ENCODE results near the gene FECH.

The FECH gene, protein sequence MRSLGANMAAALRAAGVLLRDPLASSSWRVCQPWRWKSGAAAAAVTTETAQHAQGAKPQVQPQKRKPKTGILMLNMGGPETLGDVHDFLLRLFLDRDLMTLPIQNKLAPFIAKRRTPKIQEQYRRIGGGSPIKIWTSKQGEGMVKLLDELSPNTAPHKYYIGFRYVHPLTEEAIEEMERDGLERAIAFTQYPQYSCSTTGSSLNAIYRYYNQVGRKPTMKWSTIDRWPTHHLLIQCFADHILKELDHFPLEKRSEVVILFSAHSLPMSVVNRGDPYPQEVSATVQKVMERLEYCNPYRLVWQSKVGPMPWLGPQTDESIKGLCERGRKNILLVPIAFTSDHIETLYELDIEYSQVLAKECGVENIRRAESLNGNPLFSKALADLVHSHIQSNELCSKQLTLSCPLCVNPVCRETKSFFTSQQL

DNA sequence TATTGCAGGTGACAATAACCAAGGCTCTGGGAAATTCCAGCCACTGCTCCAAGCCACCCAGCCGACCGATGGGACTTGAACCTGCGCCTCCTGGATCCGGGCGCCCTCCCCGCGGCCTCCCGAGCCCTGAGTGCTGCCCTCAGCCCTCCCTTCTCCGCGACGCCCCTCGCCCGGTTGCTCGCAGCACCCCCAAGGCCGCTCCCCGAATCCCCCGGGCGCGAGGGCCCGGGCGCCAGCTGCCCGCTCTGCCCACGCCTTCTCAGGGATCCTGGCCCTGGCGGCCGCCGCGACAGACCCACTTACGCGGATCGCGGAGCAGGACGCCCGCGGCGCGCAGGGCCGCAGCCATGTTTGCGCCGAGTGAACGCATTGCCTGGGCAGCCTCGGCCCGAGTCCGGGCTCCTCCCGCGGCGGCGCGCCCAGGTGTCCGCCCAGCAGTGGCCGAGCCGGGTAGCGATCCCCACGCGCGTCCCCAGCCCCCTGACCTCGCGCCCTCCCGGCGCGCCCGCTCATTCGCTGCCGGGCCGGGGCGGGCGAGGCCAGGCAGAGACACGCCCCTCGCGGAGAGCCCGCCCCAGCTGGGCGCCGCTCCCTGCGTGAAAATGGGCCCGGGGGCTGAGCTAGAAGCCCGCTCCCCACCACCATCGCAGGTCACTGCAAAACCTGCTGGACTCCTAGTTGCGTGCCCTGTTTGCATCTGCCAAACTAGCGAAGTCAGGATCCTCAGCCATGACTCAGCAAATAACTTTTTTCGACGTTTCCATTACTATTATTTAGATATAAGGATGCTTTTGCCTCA, at the start of gene FECH:
Gene FECH (minus strand): TSS at position 452 of the 799 bp plus-strand sequence. CDS start 82 bp downstream, at position 370.
- Mint-ChIP-seq H3K4me3 (peak within 1 kb of the TSS; percentile 88), H3K27ac (peak within 1 kb of the TSS; percentile 83), H3K4me1 (ENCODE audit: low read depth) (peaks cover 31% of the 10 kb centered on the region), H3K27me3 (no peaks in the 10 kb centered on the region), H3K36me3 (ENCODE audit: low read depth) (peaks cover 6% of the 10 kb centered on the region), H3K9me3 (no peaks in the 10 kb centered on the region)

DNA sequence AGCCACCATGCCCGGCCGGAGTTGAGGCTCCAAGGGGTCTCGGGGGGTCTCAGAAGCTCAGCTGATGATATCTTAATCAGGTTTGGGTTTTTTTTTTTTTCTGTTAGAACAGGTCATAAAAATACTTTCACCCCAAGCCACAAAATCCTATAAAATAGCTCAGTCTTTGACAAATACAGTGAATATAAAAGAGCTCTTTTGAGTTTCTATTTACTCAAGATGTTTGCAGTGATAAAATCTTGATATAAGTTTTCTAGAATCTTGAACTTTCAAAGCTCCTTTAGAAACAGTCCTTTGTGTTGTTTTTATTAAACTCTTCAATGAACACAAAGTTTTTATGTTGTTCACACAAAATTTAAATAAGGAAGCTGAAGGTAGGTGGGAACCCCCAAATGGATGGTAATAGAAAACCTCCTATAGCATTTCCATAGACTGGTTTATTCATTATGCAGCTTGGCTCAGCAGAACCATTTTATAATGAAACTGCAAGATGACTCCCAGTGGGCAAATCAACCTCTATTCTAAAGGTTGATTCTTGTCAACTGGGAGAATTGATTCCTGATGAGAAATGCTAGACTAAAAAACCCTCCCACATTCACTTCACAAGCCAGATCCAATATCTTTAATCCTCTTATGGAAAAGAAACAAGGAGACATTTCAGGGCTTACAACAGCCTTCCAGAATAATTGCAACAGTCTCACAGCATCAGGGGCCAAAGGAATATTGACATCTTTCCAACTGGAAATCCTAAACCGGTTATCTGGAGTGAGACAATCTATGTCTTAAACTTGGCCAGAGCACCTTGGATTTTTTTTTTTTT, 48.7 kb upstream of the FECH start:
- H3K4me3 Mint-ChIP-seq = no peak overlapping the region
- no peaks in the 10 kb centered on the region for H3K9me3 Mint-ChIP-seq
- H3K4me1 Mint-ChIP-seq (ENCODE audit: low read depth) = peaks cover 28% of the 10 kb centered on the region
- H3K36me3 Mint-ChIP-seq (ENCODE audit: low read depth) = peaks cover 19% of the 10 kb centered on the region
- H3K27me3 Mint-ChIP-seq = no peaks in the 10 kb centered on the region
- peak overlapping the region; percentile 23 for H3K27ac Mint-ChIP-seq

DNA sequence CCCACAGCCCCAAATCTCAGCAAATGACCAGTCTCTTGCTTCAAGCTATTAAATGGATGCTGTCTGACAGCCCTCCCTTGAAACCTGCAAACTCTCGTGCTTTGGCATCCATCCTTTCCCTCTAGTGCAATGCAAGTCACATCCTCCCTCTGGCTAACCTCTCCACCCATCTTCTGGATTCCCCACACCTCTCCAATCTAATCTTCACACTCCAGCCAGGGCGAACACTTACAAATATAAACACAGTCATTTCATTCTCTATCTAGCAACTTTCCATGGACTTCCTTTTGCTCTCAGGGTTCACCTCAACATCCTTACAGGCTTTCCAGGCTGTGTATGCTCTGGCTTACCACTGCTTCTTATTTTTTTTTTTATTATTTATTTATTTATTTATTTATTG, 45.2 kb upstream of the FECH start:
- Mint-ChIP-seq H3K9me3 (no peaks in the 10 kb centered on the region), H3K27ac (peak overlapping the region; percentile 28), H3K27me3 (no peaks in the 10 kb centered on the region), H3K4me1 (ENCODE audit: low read depth) (peaks cover 30% of the 10 kb centered on the region), H3K4me3 (peak overlapping the region; percentile 94), H3K36me3 (ENCODE audit: low read depth) (peaks cover 4% of the 10 kb centered on the region)

DNA sequence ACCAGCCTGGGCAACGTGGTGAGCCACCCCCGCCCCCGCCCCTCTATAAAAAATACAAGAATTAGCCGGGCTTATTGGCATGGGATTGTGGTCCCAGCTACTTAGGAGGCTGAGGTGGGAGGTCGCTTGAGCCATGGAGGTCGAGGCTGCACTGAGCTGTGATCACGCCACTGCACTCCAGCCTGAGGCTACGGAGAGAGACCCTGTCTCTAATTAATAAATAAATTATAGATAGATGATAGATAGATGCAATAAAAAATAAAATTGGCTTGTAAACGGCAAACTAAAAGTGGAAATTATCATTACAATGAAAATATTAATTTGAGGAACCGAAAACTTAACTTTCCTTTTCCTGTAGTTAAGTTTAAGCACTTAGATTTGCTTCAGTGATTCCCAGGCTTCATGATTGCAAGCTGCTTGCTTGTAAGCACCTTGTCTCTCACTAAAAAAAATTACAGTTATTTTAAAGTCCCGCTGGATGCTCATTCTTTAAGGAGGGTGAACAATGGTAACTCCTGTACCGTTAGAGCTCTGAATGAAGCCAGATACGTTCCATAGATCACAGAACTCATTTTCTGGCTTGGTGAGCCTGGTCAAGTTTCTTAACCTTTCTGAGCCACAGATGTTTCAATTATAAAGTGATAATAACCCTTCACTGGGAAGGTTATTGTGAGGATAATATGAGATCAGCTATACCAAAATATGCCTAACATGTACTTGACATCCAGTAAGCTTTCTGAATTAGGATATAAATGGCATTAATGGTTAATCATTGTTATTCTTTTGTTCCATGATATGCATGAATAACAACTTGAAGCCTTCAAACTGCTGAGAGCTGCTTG, 44.5 kb upstream of the FECH start:
- Mint-ChIP-seq H3K4me3 (peak overlapping the region; percentile 94), H3K4me1 (ENCODE audit: low read depth) (peaks cover 30% of the 10 kb centered on the region), H3K36me3 (ENCODE audit: low read depth) (peaks cover 4% of the 10 kb centered on the region), H3K27me3 (no peaks in the 10 kb centered on the region), H3K9me3 (no peaks in the 10 kb centered on the region), H3K27ac (peak overlapping the region; percentile 97)

DNA sequence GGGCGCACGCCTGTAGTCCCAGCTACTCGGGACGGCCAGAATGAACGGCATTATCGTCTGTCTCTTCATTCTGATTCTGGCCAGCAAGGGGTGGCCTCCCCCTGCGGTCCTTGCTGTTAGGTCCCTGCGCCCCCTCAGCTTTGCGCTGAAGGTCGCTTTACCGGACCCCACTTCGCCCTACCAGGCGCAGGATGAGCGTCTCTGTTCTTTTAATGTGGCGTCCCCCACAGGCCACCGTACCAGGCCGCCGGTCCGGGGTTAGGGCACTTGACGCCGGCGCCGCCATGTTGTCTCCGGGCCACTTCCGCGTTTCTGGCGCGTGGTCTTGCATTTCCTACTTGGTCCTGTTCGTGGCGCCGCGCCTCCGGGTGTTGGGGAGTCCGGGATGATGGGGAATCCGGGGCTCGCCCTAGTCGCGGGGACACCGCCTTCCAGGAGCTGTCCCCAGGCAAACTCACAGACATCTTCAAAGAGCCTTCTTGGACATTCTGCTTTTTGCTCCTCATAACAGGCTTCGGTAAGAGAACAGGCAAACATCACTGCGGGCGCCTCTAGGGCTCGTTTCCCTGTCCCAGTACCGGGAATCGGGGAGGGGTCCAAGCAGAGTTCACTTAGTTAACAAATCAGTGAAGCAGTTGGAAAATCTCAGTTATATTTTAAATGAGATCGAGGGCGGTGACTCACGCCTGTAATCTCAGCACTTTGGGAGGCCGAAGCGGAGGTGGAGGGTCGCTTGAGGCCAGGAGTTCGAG, 43.7 kb upstream of the FECH start:
- H3K27me3 Mint-ChIP-seq = no peaks in the 10 kb centered on the region
- H3K36me3 Mint-ChIP-seq (ENCODE audit: low read depth) = peaks cover 4% of the 10 kb centered on the region
- no peaks in the 10 kb centered on the region for H3K9me3 Mint-ChIP-seq
- H3K27ac Mint-ChIP-seq = peak overlapping the region; percentile 97
- peak overlapping the region; percentile 94 for H3K4me3 Mint-ChIP-seq
- H3K4me1 Mint-ChIP-seq (ENCODE audit: low read depth) = peaks cover 25% of the 10 kb centered on the region

DNA sequence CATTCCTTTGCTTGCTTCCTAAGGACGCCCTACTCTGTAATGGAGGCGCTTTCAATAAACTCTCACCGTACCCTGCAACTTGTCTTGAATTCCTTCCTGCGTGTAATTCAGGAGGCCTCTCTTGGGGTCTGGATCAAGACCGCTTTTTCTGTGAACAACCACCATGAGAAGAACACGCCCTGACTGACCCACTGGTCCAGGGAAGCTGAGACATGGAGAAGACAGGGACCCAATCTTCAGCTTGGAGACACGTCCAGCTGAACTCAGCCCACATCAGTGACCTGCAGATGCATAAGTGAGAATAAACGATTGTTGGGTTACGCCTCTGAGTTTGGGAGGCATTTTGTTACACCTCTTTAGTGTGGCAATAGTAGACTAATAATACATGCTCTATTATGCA, 42.9 kb upstream of the FECH start:
- H3K4me1 Mint-ChIP-seq (ENCODE audit: low read depth) = peaks cover 22% of the 10 kb centered on the region
- no peaks in the 10 kb centered on the region for H3K27me3 Mint-ChIP-seq
- peaks cover 4% of the 10 kb centered on the region for H3K36me3 Mint-ChIP-seq (ENCODE audit: low read depth)
- no peaks in the 10 kb centered on the region for H3K9me3 Mint-ChIP-seq
- H3K27ac Mint-ChIP-seq = peak overlapping the region; percentile 97
- H3K4me3 Mint-ChIP-seq = peak overlapping the region; percentile 94

DNA sequence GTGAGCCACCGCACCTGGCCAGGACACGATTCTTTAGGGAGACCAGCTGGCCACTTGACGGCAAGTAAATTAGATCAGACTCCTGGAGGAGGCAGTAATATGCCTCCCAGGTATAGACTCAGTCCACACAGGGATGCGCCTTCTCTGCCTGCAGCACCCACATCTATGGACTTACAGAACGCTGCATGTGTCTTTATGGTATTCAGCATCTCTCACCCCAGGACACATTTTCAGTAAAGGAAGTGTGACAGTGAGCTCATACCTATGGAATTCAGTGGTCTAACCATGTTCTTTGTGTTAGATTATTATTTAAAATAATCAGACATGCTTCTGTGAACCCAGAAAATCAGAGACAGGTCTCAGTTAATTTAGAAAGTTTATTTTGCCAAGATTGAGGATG, 41.0 kb upstream of the FECH start:
- Mint-ChIP-seq H3K9me3 (no peaks in the 10 kb centered on the region), H3K4me1 (ENCODE audit: low read depth) (peaks cover 22% of the 10 kb centered on the region), H3K27ac (no peak overlapping the region), H3K27me3 (no peaks in the 10 kb centered on the region), H3K4me3 (no peak overlapping the region), H3K36me3 (ENCODE audit: low read depth) (peaks cover 4% of the 10 kb centered on the region)

DNA sequence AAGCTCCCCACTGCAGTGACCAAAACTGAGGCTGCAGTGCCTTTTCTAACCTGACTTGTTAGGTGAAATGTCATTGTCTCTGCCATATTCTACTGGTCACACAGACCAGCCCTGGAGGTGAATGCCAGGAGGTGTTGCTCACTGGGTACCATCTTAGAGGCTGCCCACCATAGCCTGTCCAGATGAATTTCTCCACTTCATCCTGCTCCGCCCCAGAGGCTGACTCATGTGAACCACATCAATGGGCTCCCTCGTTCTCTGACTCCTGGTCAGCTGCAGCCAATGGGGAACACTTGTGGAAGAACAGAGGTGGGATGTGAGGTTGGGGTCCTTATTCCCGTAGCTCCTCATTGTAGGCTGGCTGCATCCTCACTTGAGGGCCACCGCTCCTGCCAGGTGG, 38.5 kb upstream of the FECH start:
- H3K9me3 Mint-ChIP-seq = no peaks in the 10 kb centered on the region
- peaks cover 14% of the 10 kb centered on the region for H3K4me1 Mint-ChIP-seq (ENCODE audit: low read depth)
- no peak overlapping the region for H3K4me3 Mint-ChIP-seq
- H3K27me3 Mint-ChIP-seq = no peaks in the 10 kb centered on the region
- H3K36me3 Mint-ChIP-seq (ENCODE audit: low read depth) = peaks cover 7% of the 10 kb centered on the region
- no peak overlapping the region for H3K27ac Mint-ChIP-seq

DNA sequence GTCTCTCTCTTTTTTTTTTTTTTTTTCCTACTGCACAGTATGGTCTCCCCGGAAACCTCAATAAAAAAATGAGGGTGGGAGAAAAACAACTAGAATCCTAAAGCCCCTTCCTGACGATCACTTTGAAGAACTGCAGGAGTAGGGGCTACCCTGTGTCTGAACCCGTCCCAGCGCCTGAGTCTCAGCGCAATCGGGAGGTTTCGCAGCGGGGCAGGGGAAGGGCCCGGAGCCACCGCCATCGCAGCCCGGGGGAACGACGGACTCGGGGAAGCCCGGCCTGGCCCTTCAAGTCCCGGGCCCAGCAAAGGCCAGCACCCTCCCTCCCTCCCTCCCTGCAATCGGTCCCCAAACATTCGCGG, 34.7 kb upstream of the FECH start:
- peaks cover 31% of the 10 kb centered on the region for H3K36me3 Mint-ChIP-seq (ENCODE audit: low read depth)
- H3K4me3 Mint-ChIP-seq = peak overlapping the region; percentile 96
- H3K4me1 Mint-ChIP-seq (ENCODE audit: low read depth) = peaks cover 33% of the 10 kb centered on the region
- H3K27ac Mint-ChIP-seq = peak overlapping the region; percentile 98
- H3K9me3 Mint-ChIP-seq = no peaks in the 10 kb centered on the region
- no peaks in the 10 kb centered on the region for H3K27me3 Mint-ChIP-seq

DNA sequence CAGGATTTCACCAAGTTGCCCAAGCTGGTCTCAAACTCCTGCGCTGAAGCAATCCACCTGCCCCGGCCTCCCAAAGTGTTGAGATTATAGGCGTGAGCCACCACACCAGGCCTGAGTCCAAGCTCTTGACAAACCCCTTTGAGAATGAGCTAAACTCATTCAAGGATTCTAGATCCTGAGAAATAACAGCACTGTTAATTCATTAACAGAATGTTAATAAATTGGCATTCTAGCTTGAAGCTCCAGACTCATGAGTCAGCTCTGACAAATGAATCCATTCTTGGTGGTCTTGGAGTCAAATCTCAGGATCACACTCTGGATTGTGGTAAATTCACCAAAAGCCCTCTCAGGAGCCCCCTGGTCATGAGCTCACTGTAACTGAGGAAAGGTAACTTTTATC, 33.4 kb upstream of the FECH start:
- H3K9me3 Mint-ChIP-seq = no peaks in the 10 kb centered on the region
- peaks cover 39% of the 10 kb centered on the region for H3K4me1 Mint-ChIP-seq (ENCODE audit: low read depth)
- H3K27me3 Mint-ChIP-seq = no peaks in the 10 kb centered on the region
- peaks cover 39% of the 10 kb centered on the region for H3K36me3 Mint-ChIP-seq (ENCODE audit: low read depth)
- peak overlapping the region; percentile 96 for H3K4me3 Mint-ChIP-seq
- peak overlapping the region; percentile 98 for H3K27ac Mint-ChIP-seq

DNA sequence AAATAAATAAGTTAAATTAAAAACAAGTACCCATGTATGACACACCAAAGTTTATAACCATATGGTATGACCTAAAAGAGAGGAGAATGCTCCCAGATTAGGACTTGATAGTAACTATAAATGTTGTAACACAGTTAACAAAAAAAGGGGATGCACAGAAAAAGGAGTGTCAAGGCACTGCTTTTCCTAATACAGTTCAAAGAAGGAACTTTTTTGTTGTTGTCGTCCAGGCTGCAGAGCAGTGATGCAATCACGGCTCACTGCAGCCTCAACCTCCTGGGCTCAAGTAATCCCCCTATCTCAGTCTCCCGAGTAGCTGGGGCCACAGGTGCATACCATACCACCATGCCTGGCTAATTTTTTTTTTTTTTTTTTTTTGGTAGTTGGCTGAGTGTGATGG, 32.4 kb upstream of the FECH start:
- Mint-ChIP-seq H3K36me3 (ENCODE audit: low read depth) (peaks cover 46% of the 10 kb centered on the region), H3K4me1 (ENCODE audit: low read depth) (peaks cover 39% of the 10 kb centered on the region), H3K4me3 (no peak overlapping the region), H3K27ac (peak overlapping the region; percentile 52), H3K9me3 (no peaks in the 10 kb centered on the region), H3K27me3 (no peaks in the 10 kb centered on the region)

DNA sequence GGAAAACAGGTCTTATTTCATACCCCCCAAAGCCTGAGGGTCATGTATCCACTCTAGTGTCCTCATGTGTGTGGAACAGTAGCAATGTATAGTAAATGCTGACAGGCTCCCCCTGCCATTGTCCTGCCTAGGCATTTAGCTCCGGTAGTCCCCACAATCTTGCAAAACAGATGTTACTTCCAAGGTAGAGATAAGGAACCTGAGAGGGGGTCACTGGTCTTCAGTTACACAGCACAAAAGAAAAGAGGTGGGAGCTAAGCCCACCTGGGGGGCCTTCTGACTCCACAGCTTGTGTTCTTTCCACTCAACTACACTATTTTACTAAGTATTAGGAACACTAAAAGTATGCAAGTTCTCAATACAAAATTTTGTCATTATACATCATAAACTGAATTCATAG, 17.4 kb upstream of the FECH start:
- Mint-ChIP-seq H3K27ac (no peak overlapping the region), H3K27me3 (no peaks in the 10 kb centered on the region), H3K36me3 (ENCODE audit: low read depth) (peaks cover 82% of the 10 kb centered on the region), H3K4me1 (ENCODE audit: low read depth) (no peaks in the 10 kb centered on the region), H3K9me3 (no peaks in the 10 kb centered on the region), H3K4me3 (no peak overlapping the region)

DNA sequence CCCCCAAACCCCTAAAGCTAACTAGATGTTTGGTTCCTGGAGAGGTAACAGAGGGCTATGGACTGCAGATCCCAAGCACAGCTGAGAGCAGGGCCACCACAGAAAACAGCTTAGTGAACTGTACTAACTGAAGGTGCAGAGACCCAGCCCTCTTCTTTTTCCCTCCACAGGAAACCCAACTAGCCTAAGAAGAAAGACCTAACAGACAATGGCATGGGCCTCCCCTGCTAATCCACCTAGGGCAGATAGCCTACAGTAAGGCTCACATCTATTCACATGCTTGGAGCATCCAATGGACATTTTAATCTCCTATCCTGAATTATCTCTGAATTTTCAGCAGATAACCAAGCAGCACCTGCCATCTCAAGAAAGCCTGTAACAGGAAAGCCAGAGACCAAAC, 8.8 kb upstream of the FECH start:
- Mint-ChIP-seq H3K4me1 (ENCODE audit: low read depth) (peaks cover 13% of the 10 kb centered on the region), H3K9me3 (no peaks in the 10 kb centered on the region), H3K27me3 (no peaks in the 10 kb centered on the region), H3K4me3 (no peak overlapping the region), H3K36me3 (ENCODE audit: low read depth) (peaks cover 35% of the 10 kb centered on the region), H3K27ac (no peak overlapping the region)
